Measurements from ENCODE around the gene NUDT8. TPM values are rescaled to one million over a fixed set of nuclear protein-coding genes. Genes with fewer than 3 reads are reported as not detected.

The NUDT8 gene
- total and polyA plus RNA-seq, 7 donors = 19.0 to 52.2 (median 34.8) TPM

GRCh38 chr11:67673358-67673757 lies 43.6 kb upstream of the NUDT8 start:
- ATAC-seq = no peak
- Histone ChIP-seq H3K27ac (no peak overlapping the region), H3K4me1 (no peaks in the 10 kb centered on the region), H3K27me3 (ENCODE audit: insufficient read depth in 3 of 3, low read length in 2 of 3) (peaks cover 0 to 27% (median 5%) of the 10 kb centered on the region in 3 donors), H3K4me3 (no peak overlapping the region), H3K36me3 (ENCODE audit: insufficient read depth in 1 of 2, low read depth in 1 of 2) (no peaks in the 10 kb centered on the region), H3K9me3 (no peaks in the 10 kb centered on the region)
- intact Hi-C loops (cut with DNase I) = no loop called here
- WGBS, 3 donors = 74 to 79% (median 78%) methylated on average over 7 of the region's 7 CpGs
- TF ChIP-seq CTCF (IDR thresholded peaks at IDR 0.05) = no peak
- no peak for DNase-seq

- Histone ChIP-seq H3K36me3 (ENCODE audit: insufficient read depth in 1 of 2, low read depth in 1 of 2) (no peaks in the 10 kb centered on the region), H3K27me3 (ENCODE audit: insufficient read depth in 3 of 3, low read length in 2 of 3) (peaks cover 0 to 27% (median 5%) of the 10 kb centered on the region in 3 donors), H3K4me3 (no peak overlapping the region), H3K27ac (no peak overlapping the region), H3K9me3 (no peaks in the 10 kb centered on the region), H3K4me1 (no peaks in the 10 kb centered on the region)
- intact Hi-C loops (cut with DNase I) = no loop called here
- DNase-seq (no peak), ATAC-seq (no peak)
- WGBS, 3 donors = 47 to 59% (median 53%) methylated on average over 8 of the region's 8 CpGs
- TF ChIP-seq CTCF (IDR thresholded peaks at IDR 0.05) = no peak
Measured at GRCh38 chr11:67671211-67671520, 41.4 kb upstream of the NUDT8 start.

GRCh38 chr11:67670316-67671210 lies 40.8 kb upstream of the NUDT8 start:
- Histone ChIP-seq H3K9me3 (no peaks in the 10 kb centered on the region), H3K4me3 (no peak overlapping the region), H3K4me1 (no peaks in the 10 kb centered on the region), H3K36me3 (ENCODE audit: insufficient read depth in 1 of 2, low read depth in 1 of 2) (no peaks in the 10 kb centered on the region), H3K27me3 (ENCODE audit: insufficient read depth in 3 of 3, low read length in 2 of 3) (peaks cover 0 to 27% (median 5%) of the 10 kb centered on the region in 3 donors), H3K27ac (no peak overlapping the region)
- WGBS, 3 donors = 66 to 71% (median 66%) methylated on average over 23 of the region's 23 CpGs
- ATAC-seq (no peak), DNase-seq (no peak)
- TF ChIP-seq CTCF (IDR thresholded peaks at IDR 0.05) = no peak
- intact Hi-C loops (cut with DNase I) = no loop called here

- H3K4me3 ChIP-seq = no peak overlapping the region
- H3K4me1 ChIP-seq = no peaks in the 10 kb centered on the region
- no peak for DNase-seq
- no peak overlapping the region for H3K27ac ChIP-seq
- WGBS, 3 donors = 45 to 52% (median 51%) methylated on average over 5 of the region's 5 CpGs
- intact Hi-C loops (cut with DNase I) = no loop called here
- no peak for TF ChIP-seq CTCF (IDR thresholded peaks at IDR 0.05)
- no peaks in the 10 kb centered on the region for H3K36me3 ChIP-seq (ENCODE audit: insufficient read depth in 1 of 2, low read depth in 1 of 2)
- peaks cover 0 to 9% (median 0%) of the 10 kb centered on the region in 3 donors for H3K27me3 ChIP-seq (ENCODE audit: insufficient read depth in 3 of 3, low read length in 2 of 3)
- no peaks in the 10 kb centered on the region for H3K9me3 ChIP-seq
- no peak for ATAC-seq
Measured at GRCh38 chr11:67668192-67668551, 38.4 kb upstream of the NUDT8 start.
